Right hindlimb (tissue), 1 donor: Measurements from ENCODE around the gene ECSCR.
"Not testable (repeated sequence)": the region's sequence is repeated elsewhere in the genome, so short reads cannot be mapped to it uniquely, and the experiment has no call there.

Experiments used
- DNase-seq: peaks from one replicate; pipeline ENCODE4 v3.0.0-alpha.2; 2018

The ECSCR gene

DNA sequence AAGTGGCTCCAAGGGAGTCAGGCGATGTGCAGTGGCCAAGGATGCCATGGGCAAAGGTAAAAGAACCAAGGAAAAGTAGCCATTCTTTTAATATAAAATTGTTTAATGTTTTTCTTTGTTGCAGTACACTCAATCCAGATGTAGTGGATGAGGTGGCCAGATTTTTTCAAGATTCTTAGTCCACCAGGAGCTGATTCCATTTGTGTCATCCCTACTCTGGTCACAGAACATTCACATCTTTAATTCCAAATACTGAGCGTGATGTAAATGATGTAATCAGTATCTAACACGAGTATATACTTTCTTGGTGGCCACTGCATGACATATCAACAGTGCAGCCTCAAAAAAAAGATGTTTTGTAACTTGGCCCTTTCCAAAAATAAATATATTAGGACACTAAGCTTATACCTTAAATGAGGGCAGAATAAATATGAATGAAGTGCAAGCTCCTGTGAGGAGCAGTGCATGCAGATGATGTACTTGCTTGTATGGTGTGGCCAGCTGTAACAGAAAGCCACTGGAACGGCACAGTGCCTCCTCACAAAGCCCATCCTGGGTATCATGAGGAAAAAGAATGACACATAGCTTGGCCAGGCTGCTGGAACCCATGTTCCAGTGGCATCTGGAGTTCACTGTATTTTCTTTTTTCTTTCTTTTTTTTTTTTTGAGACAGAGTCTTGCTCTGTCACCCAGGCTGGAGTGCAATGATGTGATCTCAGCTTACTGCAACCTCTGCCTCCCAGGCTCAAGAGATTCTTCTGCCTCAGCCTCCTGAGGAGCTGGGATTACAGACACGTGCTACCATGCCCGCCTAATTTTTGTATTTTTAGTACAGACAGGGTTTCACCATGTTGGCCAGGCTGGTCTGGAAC, 52.2 kb downstream of the ECSCR start:
- DNase-seq = no peak

DNA sequence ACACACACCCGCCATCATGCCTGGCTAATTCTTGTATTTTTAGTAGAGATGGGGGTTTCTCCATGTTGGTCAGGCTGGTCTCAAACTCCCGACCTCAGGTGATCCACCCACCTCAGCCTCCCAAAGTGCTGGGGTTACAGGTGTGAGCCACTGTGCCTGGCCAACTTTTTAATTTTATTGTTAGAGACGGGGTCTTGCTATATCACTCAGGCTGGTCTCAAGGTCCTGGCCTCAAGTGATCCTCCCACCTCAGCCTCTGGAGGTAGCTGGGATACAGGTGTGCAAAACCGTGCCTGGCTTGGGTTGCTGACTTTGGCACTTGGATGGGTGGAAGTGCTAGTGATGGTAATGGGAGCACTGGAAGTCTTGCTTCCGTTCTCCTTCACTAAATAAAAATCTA, 53.4 kb downstream of the ECSCR start:
- DNase-seq = not testable (repeated sequence)

DNA sequence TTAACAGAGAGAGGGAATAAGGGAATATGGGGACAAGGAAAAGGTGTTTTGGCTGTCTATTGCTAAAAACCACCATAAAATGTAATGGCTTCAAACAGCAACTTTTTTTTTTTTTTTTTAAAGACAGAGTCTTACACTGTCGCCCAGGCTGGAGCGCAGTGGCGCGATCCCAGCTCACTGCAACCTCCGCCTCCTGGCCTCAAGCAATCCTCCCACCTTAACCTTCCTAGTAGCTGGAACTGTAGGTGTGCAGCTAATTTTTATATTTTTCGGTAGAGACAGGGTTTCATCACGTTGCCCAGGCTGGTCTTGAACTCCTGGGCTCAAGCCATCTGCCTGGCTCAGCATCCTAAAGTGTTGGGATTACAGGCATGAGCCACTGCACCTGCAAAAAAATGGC, 54.4 kb downstream of the ECSCR start:
- DNase-seq = no peak

DNA sequence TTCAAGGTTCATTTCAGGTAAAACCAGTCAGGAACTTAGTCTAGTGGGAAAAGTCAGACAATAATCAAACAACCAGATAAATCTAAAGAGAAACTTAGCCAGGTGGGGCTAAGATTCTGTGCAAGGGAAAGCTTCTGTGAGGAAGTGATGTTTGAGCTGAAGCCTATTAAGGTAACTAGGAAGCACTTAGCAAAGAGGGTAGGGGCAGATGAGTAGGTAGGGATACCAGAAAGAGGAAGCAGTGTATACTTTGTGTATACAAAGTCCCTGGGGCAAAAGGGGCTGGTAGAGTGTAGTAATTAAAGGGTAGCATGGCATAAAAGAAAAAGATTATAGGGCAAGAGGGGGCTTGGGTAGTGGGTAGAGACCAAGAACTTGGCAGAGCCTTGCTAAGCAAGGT, 55.0 kb downstream of the ECSCR start:
- no peak for DNase-seq

DNA sequence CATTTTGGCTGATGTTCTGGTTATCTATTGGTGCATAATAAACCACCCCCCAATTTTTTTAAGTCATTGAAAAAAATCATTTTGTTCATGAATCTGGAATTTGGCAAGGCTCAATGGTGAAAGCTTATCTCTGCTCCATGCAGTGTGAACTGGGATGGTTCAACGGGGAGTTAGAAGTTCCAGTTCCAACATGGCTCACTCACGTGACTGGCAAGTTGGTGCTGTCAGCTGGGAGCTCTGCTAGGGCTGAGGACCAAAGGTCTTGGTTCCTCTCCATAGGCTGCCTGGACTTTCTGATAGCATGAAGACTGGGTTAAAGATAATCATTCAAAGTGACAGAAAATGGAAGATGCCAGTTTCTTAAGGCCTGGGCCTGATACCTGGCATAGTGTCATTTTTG, 55.6 kb downstream of the ECSCR start:
- no peak for DNase-seq

DNA sequence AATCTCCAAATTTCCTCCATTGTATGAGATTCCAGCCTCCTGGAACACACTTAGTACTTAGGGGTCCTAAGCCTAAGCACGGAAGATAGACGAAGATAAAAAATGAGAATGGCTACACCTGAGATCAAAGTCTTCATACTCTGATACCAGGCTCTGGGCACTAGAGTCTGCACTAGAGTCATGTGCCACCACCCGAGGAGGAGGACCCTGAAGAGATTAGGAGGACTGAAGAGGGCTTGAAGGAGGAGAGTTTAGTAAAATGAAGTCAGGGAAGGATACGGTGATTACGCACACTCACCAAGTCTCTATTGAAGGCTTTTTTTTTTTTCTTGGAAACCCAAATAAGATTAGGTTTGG, 58.1 kb downstream of the ECSCR start:
- DNase-seq = no peak

DNA sequence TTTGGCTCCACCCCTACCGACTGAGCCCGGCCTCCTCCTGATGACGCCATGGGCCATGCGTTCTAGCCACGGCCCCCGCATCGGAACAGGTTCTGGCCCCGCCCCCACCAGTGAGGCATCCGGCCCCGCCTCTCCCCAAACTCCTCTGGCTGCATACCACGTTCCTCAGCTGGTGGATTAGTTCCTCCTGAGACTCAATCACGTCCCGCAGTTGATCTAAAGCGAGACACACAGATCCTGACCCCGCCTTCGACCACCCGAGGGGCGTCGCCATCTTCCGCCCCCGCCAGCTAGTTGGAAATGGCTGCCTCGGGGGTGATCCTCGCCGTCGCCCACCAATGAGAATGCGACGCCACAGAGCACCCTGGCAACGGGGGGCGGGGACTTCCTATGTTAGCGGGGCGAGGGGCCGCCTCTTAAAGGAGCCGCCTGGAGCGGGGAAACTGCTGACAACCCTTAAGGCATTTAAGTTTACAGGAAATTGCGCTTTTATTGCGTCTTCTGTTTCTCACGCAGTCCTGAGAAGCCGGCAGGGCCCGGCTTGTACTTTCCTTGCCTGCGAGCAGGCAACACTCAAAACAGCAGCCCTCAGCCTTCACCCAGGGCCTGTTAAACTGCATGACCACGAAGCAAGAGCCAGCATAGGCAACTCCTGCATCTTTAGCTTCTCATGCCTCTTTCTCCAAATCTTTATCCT, 58.6 kb downstream of the ECSCR start, which contains the start of gene SPATA24:
SPATA24 (minus strand) TSS at position 303 of the 697 bp plus-strand sequence; CDS start at position 274, 29 bp downstream.
- peak; percentile 99 for DNase-seq

DNA sequence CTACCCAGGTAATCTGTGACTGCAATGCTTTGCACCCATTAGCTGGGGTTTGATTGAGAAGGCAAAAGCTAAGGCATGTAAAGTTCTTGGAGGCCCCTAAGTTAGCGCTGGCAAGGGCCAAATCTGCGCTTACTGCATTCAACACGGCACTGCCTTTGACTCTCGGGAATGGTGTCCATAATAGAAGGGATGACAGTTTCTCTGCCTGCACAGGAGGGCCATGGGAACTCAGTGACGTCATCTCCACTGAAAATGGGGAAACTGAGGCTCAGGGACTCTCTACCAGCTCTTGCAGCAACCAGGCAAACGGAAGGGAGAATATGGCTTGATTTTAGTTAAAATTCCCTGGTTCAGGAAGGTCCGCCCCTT, 59.1 kb downstream of the ECSCR start:
- no peak for DNase-seq

- DNase-seq = no peak
Measured at GRCh38 chr5:139402561-139403158, 59.9 kb downstream of the ECSCR start.

DNA sequence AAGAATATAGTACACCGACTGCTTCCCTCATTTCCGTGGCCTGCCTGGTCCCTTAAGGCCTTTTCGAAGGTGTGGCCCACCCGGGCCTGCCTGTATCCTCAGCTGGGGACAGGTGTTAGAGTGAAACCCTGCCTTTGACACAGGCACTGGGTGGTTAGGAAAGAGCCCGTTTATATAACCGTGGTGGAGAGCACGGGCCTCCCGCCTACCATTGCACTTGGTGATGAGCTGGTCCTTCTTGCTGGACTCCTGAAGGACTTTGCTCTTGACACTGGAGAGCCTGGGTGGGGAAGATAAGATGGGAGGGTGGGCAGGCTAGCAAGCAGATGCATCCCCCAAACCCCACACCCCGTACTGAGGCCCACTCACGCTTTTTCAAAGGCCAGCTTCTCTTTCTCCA, 61.0 kb downstream of the ECSCR start:
- DNase-seq = no peak

DNA sequence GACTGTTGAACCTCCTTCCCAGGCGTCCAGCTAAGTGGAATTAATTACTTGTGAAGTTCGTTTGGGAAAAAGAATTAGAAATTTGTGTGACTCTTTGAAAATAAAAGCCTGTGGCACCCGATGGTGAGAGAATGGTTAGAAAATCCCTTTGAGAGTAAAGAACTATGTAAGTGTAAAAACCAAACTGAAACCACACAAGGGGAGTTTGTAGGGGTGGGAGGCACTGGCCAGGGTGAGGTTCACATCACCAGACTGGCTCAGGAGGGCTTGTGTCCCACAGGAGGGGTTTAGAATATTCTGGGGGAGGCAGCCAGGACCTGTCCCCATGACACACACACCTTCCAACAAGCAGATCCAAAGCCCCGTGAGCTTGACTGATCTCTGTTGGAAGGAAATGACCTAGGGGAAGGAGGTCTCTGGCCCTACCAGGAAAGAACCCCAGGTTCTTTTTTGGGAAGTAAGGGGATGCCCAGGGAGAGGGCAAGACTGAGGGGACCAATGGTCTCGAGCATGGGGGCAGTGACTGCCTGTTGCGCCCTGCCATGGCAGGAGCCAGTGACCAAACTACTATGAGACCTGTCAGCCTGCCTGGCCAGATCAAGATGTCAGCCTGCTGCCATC, 62.9 kb downstream of the ECSCR start:
- no peak for DNase-seq
